GM19397 (cell line): ENCODE results near the gene PPP1R14D.
"Not testable (repeated sequence)": the region's sequence is repeated elsewhere in the genome, so short reads cannot be mapped to it uniquely, and the experiment has no call there.

Experiments used
- ATAC-seq: cut with Tn5 transposase; IDR thresholded peaks from one replicate; pipeline ENCODE4 v1.9.1; 2021; ENCODE audit warnings: mild to moderate bottlenecking, moderate library complexity; ENCODE audit not compliant: unreplicated experiment

The PPP1R14D gene

GRCh38 chr15:40828447-40829036 lies at the start of gene PPP1R14D:
PPP1R14D (minus strand) TSS chr15:40828708; CDS start chr15:40828641, 67 bp downstream.
- no peak for ATAC-seq

- ATAC-seq, result no peak
Measured at GRCh38 chr15:40877694-40878093, 49.2 kb upstream of the PPP1R14D start.

- ATAC-seq, result no peak
Measured at GRCh38 chr15:40875991-40876730, 47.7 kb upstream of the PPP1R14D start.

GRCh38 chr15:40873694-40874561 lies 45.4 kb upstream of the PPP1R14D start, which contains the start of gene RHOV:
RHOV (minus strand) TSS chr15:40874234; CDS start chr15:40874139, 95 bp downstream.
- ATAC-seq, result peak; percentile 55

GRCh38 chr15:40872791-40873693 lies 44.5 kb upstream of the PPP1R14D start:
- ATAC-seq, result no peak

- no peak for ATAC-seq
Measured at GRCh38 chr15:40871749-40872617, 43.5 kb upstream of the PPP1R14D start.

- no peak for ATAC-seq
Measured at GRCh38 chr15:40870716-40871115, 42.2 kb upstream of the PPP1R14D start.

GRCh38 chr15:40869686-40870085 lies 41.2 kb upstream of the PPP1R14D start:
- ATAC-seq, result no peak

GRCh38 chr15:40867199-40867598 lies 38.7 kb upstream of the PPP1R14D start:
- ATAC-seq, result no peak

- no peak for ATAC-seq
Measured at GRCh38 chr15:40863660-40864270, 35.3 kb upstream of the PPP1R14D start.

- ATAC-seq, result not testable (repeated sequence)
Measured at GRCh38 chr15:40861147-40861546, 32.6 kb upstream of the PPP1R14D start.

- no peak for ATAC-seq
Measured at GRCh38 chr15:40859206-40859851, 30.8 kb upstream of the PPP1R14D start.

- ATAC-seq, result no peak
Measured at GRCh38 chr15:40858706-40859105, 30.2 kb upstream of the PPP1R14D start.

- ATAC-seq, result peak; percentile 70
Measured at GRCh38 chr15:40857601-40858341, 29.3 kb upstream of the PPP1R14D start.

- no peak for ATAC-seq
Measured at GRCh38 chr15:40856746-40857145, 28.2 kb upstream of the PPP1R14D start.

GRCh38 chr15:40855706-40856234 lies 27.3 kb upstream of the PPP1R14D start:
- ATAC-seq, result no peak

GRCh38 chr15:40854161-40854560 lies 25.7 kb upstream of the PPP1R14D start:
- no peak for ATAC-seq
